ENCODE results near the gene SIM2.

SIM2 gene

GRCh38 chr21:36688324-36688723 lies 10.6 kb upstream of the SIM2 start:
- no peak for DNase-seq (ENCODE audit: low spot score)

DNA sequence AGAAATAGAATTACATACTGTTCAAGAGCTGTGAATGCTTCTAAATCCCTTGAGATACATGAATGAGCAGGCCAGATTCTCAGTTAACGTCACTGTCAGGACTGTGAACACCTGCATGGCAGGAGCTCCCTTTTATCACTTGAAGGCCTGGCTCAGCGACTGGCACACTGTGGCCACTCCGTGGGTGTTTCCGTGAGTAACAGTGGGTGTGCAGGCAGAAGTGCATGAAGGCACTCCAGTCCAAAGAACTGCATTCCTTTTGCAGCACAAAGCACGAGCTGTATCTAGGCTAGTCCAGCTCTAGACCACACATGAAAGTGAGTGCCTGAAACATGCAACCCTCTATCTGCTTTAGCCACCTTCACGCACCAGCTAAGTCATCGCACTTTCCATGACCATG lies 9.6 kb upstream of the SIM2 start:
- no peak for DNase-seq (ENCODE audit: low spot score)

GRCh38 chr21:36690628-36691554 lies 8.0 kb upstream of the SIM2 start:
- no peak for DNase-seq (ENCODE audit: low spot score)

GRCh38 chr21:36691555-36692041 lies 7.3 kb upstream of the SIM2 start:
- DNase-seq (ENCODE audit: low spot score): no peak

DNA sequence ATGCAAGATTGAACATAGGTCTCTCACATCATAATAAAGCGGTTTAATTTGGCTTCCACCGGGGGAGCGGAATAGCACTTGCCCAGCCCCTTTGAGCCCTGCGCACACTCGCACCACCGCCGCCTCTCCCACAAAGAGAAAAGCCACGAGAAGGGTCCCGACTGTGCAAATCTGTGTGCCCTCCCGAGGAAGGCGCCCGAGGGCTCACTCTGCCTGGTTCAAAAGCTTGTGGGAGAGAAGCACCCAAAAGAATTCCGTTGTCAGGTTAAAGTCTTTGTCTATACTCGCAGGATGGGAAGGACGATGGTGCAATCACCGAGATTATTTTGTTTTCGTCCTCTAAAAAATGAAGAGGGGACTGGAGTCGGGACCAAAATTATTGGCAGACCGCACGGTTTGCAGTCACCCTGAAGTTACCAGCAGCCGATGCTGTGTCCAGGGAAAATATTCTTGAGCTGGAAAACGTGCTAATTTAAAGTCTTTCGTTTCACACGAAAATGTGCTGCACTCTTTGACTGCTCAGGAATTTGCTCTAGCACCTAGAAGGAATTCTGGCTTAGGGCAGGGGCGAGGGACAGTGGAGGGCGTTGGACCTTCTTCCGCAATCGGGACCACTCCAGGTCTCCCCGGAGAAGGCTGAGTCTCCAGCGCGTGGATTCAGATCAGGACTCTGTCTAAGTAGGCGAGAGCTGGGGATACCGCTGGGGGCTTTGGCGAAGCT lies 6.6 kb upstream of the SIM2 start:
- DNase-seq (ENCODE audit: low spot score): no peak

- DNase-seq (ENCODE audit: low spot score): no peak
Measured at GRCh38 chr21:36692835-36693488, 6.0 kb upstream of the SIM2 start.

DNA sequence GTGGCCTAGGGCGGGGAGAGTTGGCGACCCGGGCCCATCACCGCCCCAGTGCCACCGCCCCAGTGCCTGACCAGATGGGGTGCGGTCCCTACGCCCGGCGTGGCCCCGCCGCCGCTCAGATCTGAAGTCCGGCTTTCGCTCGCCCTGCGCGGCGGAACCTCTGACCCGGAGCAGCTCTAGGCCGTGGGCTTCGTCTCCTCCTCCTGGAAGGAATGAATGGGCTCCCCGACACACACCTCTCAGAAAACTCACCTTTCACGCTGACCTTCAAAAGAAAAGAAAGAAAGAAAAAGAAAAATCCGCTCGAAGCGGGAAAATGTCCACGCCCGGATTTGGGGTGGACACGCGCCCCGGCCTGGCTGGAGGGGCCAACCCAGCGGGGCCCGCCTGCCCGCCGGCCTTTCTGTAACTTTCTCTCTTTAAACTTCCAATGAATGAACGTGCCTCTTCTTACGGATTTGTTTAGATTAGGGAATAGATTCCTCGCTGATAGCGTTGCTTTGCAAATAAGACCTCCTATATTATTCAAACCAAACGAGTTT lies 5.4 kb upstream of the SIM2 start:
- no peak for DNase-seq (ENCODE audit: low spot score)

GRCh38 chr21:36694031-36694515 lies 4.8 kb upstream of the SIM2 start:
- no peak for DNase-seq (ENCODE audit: low spot score)

DNA sequence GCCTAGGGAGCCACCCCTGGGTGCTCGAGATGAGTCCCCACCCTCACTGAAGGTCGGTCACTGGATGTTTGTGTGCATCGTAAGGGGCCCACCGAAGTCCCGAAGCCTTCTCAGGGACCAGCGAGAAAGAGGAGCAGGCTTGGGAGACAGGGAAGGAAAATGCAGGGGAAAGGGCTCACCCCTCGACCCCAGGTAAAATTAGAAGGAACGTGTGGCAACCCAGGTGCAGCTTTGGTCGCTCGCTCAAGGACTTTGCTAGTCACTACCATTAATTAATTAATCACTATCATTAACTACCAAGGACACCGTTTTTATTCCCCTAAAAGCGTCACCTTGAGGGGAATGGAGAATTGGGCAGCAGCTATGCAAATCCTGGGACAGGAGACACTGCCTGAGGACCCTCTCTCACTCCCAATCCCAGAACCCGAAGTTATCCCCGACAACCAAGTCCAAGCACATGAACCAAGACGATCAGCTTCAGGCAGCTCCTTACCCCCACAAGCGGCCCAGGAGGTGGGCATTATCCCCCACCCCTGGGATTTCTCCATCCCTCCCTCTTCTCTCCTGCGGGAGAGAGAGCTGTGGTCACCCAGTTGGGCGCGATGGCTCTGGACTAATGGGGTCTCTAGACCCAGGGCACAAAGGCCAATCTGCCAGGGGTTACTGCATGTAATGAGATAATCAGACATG lies 4.2 kb upstream of the SIM2 start:
- no peak for DNase-seq (ENCODE audit: low spot score)

DNA sequence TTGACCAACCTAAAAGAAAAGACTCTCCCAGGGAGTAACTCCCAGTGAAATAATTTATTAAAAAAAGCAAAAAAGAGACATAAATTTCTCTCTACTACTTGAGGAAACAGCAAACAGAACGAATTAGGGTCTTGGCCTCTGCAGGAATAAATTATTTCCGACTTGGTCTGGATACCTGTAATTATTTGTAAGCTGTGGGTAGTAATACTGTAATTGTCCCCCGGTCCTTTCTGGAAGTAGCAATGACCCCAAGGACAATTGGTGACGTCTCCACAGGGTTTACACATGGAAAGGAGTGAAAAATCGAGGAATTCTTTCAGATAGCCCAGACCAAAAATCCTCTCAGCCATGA lies 3.7 kb upstream of the SIM2 start:
- no peak for DNase-seq (ENCODE audit: low spot score)

DNA sequence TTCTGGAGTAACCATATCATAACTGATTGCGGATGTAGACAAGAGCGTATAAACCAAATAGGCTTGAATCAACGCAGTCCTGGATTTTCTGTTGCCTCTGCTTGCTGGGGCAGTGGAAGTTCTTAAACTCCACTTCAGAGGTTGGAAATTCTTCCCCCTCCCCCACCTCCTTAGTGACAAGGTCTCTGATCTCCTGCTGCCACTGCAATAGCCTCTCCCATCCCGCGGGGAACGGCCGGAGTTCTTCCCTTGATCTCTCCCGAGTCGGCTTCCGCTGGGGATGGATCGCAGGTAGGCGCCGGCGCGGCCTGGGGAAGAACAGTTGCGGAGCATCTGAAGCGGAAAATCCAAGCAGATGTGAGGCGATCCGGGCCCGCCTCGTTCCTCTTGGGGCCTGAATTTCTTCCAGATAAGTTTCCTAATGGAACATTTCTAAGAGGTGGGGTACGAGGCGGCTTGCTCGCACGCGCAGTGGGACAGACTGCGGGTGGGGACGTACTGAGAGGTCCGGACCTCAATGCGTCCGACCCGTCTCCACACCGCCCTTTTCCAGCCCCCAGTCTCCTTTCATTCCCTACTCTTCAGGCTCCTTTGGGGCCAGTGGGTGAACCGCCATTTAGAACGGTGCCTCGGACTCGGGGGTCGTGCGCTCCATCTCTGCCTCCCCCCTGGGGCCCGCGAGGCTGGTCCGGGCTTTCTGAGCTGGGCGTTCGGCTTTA lies 3.1 kb upstream of the SIM2 start:
- DNase-seq (ENCODE audit: low spot score): peak; percentile 29

DNA sequence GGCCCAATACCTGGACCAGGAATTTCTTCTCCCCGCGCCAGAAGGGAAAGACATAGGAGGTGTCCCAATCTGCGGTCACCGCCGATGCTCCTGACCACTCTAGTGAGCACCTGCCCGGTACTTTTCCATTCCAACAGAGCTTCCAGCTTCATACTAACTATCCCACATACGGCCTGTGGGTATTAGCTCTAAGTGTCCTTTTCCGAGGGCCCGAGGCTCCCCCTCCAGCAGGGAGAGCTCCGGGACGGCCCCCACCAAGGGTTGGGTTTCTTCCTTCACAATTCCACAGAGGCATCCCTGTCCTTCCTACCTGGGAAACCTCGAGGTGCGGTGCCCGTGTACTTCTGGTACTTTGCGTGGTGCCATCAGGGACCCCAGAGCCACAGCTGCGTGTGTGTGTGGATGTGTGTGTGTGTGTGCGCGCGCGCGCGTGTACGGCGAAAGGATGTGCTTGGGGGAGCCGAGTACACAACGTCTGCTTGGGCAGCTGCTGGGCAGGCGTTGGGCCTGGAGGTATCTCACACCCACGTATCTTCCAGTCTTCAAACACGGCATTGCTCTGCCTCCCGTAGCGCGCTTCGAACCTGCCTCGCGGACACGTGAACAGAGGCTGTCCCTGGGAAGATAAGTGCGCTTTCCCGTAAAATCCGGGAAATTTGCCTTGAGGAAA lies 2.4 kb upstream of the SIM2 start:
- no peak for DNase-seq (ENCODE audit: low spot score)

DNA sequence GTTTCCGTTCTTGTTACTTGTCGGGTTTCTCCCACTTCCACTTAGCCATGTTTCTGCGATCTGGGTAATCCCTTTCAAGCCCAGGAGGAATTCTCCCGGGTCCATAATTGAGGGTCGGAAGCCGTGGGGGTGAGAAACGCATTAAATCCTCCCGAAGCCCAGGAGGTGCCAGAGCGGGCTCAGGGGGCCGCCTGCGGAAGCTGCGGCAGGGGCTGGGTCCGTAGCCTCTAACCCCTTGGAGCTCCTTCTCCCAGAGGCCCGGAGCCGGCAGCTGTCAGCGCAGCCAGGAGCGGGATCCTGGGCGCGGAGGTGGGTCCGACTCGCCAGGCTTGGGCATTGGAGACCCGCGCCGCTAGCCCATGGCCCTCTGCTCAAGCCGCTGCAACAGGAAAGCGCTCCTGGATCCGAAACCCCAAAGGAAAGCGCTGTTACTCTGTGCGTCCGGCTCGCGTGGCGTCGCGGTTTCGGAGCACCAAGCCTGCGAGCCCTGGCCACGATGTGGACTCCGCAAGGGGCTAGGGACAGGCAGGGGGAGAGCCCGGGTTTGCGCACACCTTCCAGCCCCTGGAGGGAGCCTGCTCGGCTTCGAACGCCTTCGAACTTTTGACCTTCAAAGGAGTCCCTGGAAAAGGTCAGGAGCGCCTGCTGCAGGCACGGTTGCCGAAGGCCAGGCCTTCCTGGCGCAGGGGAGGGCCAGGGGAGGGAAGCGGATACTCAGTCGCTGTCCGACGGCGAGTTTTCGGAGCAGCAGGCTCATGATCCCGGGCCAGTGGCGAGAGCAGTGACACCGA lies 1.7 kb upstream of the SIM2 start:
- DNase-seq (ENCODE audit: low spot score): peak; percentile 23

DNA sequence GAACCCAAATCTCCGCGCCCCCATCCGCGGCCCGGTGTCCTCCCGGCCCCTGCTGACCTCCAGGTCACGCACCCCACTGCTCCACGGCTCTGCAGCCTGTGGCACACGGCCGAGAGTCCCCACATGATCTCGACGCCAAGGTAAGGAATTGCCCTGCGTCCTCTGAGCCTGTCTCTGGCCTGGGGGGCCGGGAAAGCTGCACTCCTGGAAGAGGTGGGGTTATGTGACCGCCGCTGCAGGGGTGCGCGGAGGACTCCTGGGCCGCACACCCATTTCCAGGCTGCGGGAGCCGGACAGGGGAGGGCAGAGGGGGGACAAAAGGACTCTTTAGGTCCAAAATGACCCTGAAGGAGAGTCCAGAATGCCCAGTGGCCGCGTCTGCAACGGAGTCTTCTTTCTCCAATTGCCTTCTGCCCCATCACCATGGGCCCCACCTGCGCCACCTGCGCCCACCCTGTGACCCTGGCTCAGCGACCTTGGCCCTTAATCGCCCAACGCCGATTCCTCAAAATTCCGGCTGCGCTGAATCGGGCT lies 997 bp upstream of the SIM2 start:
- DNase-seq (ENCODE audit: low spot score): no peak

GRCh38 chr21:36698385-36698980 lies 432 bp upstream of the SIM2 start:
- DNase-seq (ENCODE audit: low spot score): no peak

DNA sequence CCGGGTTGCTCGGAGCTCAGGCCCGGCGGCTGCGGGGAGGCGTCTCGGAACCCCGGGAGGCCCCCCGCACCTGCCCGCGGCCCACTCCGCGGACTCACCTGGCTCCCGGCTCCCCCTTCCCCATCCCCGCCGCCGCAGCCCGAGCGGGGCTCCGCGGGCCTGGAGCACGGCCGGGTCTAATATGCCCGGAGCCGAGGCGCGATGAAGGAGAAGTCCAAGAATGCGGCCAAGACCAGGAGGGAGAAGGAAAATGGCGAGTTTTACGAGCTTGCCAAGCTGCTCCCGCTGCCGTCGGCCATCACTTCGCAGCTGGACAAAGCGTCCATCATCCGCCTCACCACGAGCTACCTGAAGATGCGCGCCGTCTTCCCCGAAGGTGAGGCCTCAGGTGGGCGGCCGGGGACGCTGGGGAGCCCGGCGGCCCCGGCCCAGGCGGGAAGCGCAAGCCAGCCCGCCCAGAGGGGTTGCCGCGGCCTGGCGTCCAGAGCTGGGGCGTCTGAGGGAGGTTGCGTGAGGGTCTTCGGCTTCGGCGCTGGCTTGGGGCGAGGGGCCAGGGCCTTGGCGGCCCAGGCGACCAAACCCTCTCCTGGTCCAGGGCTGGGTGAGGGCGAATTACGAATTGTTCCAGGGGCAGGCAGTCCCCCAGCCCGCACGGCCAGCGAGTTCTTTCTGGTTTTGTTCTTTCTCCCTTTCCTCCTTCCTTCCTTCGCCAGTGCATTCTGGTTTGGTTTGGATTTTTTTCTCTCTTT lies 805 bp downstream of the SIM2 start:
- no peak for DNase-seq (ENCODE audit: low spot score)

DNA sequence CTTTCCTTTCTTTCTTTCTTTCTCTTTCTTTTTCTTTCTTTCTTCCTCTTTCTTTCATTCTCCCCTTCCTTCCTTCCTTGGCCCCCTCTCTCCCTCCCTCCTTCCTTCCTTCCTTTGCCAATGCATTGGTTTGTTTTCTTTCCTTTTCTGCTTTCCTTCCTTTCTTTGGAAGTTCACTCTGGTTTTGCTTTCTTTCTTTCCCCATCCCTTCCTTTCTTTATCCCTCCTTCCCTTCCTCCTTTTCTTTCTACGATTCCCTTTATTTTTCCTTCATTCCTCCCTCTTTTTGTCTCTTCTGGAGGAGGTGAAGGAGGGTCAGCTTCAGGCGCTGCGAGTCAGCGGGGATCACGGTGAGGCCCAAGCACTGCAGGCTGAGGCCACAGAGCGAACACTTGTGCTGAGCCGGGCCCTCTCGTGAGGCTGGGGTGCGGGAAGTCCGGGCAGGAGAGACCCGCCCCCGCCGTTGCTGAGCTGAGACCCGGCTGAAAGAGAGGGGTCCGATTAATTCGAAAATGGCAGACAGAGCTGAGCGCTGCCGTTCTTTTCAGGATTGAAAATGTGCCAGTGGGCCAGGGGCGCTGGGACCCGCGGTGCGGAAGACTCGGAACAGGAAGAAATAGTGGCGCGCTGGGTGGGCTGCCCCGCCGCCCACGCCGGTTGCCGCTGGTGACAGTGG lies 1.5 kb downstream of the SIM2 start:
- DNase-seq (ENCODE audit: low spot score): no peak
